NCI-H345 treated with DMSO at 0.1 percent for 48 hours (cell line): ENCODE data around the gene KMO.

Experiments
- DNase-seq: peaks from one replicate; lab custom pipeline; 2025; ENCODE audit not compliant: unreplicated experiment; lab: John Stamatoyannopoulos, UW

KMO gene

DNA sequence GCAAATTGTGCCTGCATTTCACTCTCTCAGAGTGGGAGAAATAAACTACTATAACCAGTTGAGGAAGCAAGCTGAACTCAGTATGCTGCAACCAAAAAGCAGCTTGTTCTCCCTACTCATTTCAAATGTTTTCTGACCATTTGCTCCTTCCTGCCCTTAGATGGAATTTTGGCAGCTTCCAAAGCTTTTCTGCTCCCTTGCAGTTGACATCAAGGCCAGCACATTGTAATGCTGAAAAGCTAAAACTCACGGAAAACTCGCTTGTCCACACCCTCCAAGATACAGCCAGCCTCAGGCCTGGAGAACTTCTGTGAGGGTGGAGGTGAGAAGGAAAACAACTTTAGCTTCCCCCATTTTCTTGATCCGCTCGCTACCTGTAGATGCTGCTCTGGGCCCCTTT lies 113.0 kb downstream of the KMO start:
- no peak for DNase-seq
